ENCODE data around the gene BYSL.

GRCh38 chr6:41917528-41917927, 3.8 kb upstream of the BYSL start:
- no peak for TF ChIP-seq EZH2 (IDR thresholded peaks at IDR 0.05; ENCODE audit: borderline replicate concordance, low read depth, low read length, poor library complexity, severe bottlenecking)
- TF ChIP-seq CTCF (conservative IDR thresholded peaks at IDR 0.05; ENCODE audit: low read depth, low read length): no peak

Data from A673 (cell line).